Non-pigmented ciliary epithelial cell (primary cell): ENCODE data around the gene FOXG1.

Experiments used
- DNase-seq: peaks from one replicate; pipeline ENCODE4 v3.0.0-alpha.2; 2010; ENCODE audit warnings: low read depth

Gene FOXG1

GRCh38 chr14:28761438-28762291 is 4.9 kb upstream of the FOXG1 start:
- no peak for DNase-seq

- DNase-seq = no peak
These were observed 4.2 kb upstream of the FOXG1 start for GRCh38 chr14:28762303-28762954.

- no peak for DNase-seq
These were observed 3.6 kb upstream of the FOXG1 start for GRCh38 chr14:28762955-28763326.

- DNase-seq = no peak
These were observed 2.8 kb upstream of the FOXG1 start for GRCh38 chr14:28763751-28764256.

- no peak for DNase-seq
These were observed 2.1 kb upstream of the FOXG1 start for GRCh38 chr14:28764257-28765160.

GRCh38 chr14:28765169-28765830 is 1.3 kb upstream of the FOXG1 start:
- no peak for DNase-seq

GRCh38 chr14:28765831-28766468 is 637 bp upstream of the FOXG1 start:
- DNase-seq = no peak

GRCh38 chr14:28767030-28767852 is 654 bp downstream of the FOXG1 start:
- DNase-seq = no peak

- DNase-seq = no peak
These were observed 1.5 kb downstream of the FOXG1 start for GRCh38 chr14:28767853-28768741.

GRCh38 chr14:28769276-28769880 is 2.8 kb downstream of the FOXG1 start:
- no peak for DNase-seq

- DNase-seq = no peak
These were observed 3.5 kb downstream of the FOXG1 start for GRCh38 chr14:28770061-28770460.

GRCh38 chr14:28770630-28771029 is 4.0 kb downstream of the FOXG1 start:
- DNase-seq = no peak

GRCh38 chr14:28771168-28771567 is 4.6 kb downstream of the FOXG1 start:
- no peak for DNase-seq

GRCh38 chr14:28772613-28773012 is 6.0 kb downstream of the FOXG1 start:
- DNase-seq = no peak

GRCh38 chr14:28773176-28773575 is 6.6 kb downstream of the FOXG1 start:
- DNase-seq = no peak

- no peak for DNase-seq
These were observed 7.5 kb downstream of the FOXG1 start for GRCh38 chr14:28773861-28774691.

- DNase-seq = no peak
These were observed 8.5 kb downstream of the FOXG1 start for GRCh38 chr14:28774764-28775735.
